Fibroblast of the aortic adventitia (primary cell): ENCODE results near the gene GNA14. TPM values are rescaled to one million over a fixed set of nuclear protein-coding genes. Genes with fewer than 3 reads are reported as not detected.

Experiments
- DNase-seq: peaks from one replicate; pipeline ENCODE4 v3.0.0-alpha.2; 2010; ENCODE audit warnings: low read depth
- H3K4me3 ChIP-seq: 2 replicates; pipeline ENCODE4 v1.5.1; 2011; ENCODE audit warnings: low read depth, mild to moderate bottlenecking, control low read depth, low read length, moderate library complexity
- total RNA-seq: library from RNA; depleted of rRNA; stranded (reverse); fragments of >200 nt; gene quantifications from 2 replicates; pipeline ENCODE4 v1.2.3, GENCODE V29; 2012; ENCODE audit warnings: low replicate concordance
- TF ChIP-seq, protein P1 (sequence below): IDR thresholded peaks from 2 replicates; pipeline ENCODE4 v1.5.1; 2011; ENCODE audit warnings: mild to moderate bottlenecking, low read length, control low read depth, inconsistent platforms; ENCODE audit not compliant: insufficient read depth

Gene GNA14
- total RNA-seq, 1 donor, result 1.5 TPM

DNA sequence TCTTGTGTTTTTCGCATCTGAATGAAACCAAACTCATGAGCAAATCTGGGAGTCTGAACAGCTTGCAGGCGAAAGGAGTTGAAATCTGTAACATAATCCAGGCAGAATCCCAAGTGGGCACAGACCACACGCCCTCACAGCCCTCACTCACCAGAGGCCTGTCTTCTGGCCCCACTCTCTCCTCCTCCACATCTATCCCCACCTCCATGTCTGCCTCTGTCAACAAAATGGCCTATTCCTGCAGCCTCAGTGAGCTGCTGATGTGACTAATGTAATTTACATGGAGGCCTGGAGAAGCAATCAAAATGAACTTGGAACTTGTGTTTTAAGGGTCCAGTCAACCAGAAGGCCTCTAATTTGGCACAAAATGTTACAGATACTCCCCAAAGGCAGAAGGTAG is 136.6 kb downstream of the GNA14 start:
- H3K4me3 ChIP-seq, result no peak overlapping the region
- DNase-seq, result no peak
- TF ChIP-seq, protein P1, sequence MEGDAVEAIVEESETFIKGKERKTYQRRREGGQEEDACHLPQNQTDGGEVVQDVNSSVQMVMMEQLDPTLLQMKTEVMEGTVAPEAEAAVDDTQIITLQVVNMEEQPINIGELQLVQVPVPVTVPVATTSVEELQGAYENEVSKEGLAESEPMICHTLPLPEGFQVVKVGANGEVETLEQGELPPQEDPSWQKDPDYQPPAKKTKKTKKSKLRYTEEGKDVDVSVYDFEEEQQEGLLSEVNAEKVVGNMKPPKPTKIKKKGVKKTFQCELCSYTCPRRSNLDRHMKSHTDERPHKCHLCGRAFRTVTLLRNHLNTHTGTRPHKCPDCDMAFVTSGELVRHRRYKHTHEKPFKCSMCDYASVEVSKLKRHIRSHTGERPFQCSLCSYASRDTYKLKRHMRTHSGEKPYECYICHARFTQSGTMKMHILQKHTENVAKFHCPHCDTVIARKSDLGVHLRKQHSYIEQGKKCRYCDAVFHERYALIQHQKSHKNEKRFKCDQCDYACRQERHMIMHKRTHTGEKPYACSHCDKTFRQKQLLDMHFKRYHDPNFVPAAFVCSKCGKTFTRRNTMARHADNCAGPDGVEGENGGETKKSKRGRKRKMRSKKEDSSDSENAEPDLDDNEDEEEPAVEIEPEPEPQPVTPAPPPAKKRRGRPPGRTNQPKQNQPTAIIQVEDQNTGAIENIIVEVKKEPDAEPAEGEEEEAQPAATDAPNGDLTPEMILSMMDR, result no peak

DNA sequence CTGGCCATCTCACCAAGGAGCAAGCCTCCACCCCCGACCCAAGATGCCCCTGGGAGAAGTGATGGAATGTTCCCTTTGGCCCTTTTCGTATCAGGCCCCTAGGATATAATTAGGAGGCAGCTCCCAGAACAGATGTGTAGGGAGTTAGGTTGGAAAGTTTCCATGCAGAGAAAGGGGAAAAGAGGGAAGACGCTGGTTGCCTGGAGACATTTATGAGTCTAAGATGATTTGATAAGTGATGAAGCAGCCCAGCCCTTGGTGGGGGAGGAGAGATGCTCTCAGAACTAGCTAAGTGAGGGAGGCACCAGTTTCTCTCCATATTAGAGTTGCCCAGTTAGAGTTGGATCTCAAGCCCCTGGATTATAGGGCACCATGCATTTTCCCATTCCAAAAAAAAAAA is 137.5 kb downstream of the GNA14 start:
- DNase-seq, result no peak
- TF ChIP-seq, protein P1, result no peak
- no peak overlapping the region for H3K4me3 ChIP-seq

DNA sequence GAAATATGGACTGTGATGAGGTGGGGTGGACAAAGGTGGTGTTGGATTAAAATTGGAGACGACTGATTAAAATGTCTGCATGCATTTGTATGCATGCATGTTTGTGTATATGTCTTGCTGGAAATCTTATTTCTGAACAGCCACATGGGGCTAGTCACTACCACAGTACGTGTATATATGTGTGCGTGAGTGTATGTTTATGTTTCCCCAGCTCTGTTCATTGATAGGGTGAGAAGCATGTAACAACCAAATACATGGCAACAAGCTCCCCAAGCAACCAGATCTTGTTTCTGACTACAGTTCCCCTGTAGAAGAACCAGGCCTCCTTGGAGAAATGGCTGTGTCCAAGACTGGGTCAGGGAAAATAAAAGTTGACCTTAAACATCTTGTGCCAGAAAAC is 139.7 kb downstream of the GNA14 start:
- TF ChIP-seq, protein P1, result no peak
- H3K4me3 ChIP-seq, result no peak overlapping the region
- no peak for DNase-seq

DNA sequence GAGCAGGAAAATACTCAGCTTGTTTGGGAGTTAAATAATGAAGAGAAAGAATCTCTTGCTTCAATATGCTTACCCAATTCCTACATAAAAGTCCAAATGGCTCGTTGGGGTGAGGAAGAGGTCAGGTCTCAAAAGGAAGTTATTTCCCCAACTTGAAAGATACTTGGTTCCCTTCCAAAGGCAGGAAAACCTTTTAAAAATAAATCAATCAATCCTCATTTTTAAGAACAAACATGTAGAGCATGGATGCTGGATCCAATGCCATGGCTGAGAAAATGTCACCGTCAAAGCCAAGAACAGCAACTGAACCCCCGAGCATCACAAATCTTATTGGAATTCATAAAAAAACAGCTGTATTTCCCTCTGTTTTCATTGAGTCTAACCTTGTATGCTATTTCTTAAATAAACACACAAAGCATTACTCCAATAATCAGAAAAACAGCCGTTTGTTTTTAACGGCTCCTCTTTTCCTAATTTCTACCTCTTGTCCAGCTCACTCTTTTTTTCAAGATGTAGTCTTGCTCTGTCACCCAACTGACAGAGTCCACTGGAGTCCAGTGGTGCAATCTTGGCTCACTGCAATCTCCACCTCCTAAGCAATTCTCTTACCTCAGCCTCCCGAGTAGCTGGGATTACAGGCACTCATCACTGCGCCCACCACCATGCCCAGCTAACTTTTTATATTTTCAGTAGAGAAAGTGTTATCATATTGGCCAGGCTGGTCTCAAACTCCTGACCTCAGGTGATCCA is 140.7 kb downstream of the GNA14 start:
- no peak overlapping the region for H3K4me3 ChIP-seq
- TF ChIP-seq, protein P1, result no peak
- DNase-seq, result peak; percentile 61

DNA sequence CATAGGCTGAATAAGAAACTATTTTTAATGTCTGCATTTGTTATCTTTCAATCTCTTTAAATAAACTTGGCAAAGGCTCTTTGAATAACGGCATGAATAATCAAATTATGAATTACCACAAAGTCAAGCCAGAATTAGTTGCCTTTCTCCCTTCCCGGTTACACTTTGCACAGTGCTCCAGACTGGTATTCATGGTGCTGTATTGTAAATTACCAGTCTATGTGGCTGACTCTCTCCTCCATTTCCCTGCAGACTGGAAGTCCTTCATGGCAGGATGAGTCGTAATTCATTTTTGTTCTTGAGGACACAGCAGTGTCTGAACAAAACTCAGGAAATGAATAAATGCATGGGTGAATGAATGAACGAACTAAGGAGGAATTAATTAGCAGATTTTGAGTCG is 142.9 kb downstream of the GNA14 start:
- DNase-seq, result no peak
- no peak overlapping the region for H3K4me3 ChIP-seq
- TF ChIP-seq, protein P1, result no peak

DNA sequence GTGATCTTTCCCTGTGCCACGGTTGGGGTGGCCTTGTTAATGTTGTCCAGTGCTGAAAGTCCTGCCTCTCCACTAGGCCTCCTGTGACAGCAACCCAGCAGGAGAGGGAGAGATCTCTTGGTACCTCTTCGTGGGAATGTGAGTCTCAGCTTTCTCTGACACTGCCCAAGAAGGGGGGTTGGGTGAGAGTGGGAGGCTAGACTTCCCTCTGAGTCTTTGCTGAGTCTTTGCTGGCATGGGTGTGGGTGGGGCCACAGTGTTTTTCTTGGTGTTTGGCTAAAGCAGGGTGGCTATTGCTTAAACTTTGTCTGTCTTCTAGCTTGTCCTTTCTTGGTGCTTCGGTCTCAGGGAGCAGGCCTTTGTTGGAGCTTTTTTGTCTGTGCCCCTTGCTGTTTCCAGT is 145.6 kb downstream of the GNA14 start:
- DNase-seq, result peak; percentile 6
- no peak overlapping the region for H3K4me3 ChIP-seq
- TF ChIP-seq, protein P1, result no peak

DNA sequence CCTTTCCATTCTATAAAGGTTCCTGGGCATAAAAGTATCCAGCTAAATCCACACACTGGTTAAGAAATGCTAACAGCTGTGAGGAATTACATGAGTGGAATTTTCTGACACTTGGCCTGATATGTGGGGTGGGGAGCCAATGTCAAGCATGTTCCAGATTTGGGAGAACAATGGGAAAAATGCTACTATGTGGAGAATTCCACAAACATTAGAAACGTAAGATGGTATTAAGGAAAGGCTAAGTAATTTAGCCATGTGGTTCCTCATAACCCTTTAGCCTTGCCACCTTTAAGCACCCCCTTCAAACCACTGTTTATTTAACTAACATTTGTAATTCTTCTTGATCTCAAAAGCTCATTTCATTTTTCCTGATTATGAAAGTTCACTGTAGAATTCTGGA is 149.2 kb downstream of the GNA14 start:
- H3K4me3 ChIP-seq, result no peak overlapping the region
- TF ChIP-seq, protein P1, result no peak
- DNase-seq, result peak; percentile 92
